HepG2 (cell line): ENCODE data around the gene SNX21. TPM values are rescaled to one million over a fixed set of nuclear protein-coding genes. Genes with fewer than 3 reads are reported as not detected.

Experiments used
- BCL6 ChIP-seq: IDR thresholded peaks from 2 replicates; pipeline ENCODE4 v1.6.1; 2016; ENCODE audit warnings: missing genetic modification reagents, missing compliant biosample characterization
- ELF1 ChIP-seq: sonication (generic); formaldehyde crosslinking; IDR thresholded peaks from 2 replicates; pipeline ENCODE4 v1.4.0; 2020; ENCODE audit warnings: missing genetic modification reagents
- ETS1 ChIP-seq: sonication (generic); formaldehyde crosslinking; IDR thresholded peaks from 2 replicates; pipeline ENCODE4 v1.4.0; 2020; ENCODE audit warnings: missing genetic modification reagents
- GABPA ChIP-seq, 2 experiments: IDR thresholded peaks; 2 replicates each; pipeline ENCODE4 v1.6.1; 2011 to 2016; ENCODE audit warnings: low read depth in 2 of 2, low read length in 1 of 2, missing biosample characterization in 1 of 2, missing genetic modification characterization in 1 of 2
- GLI4 ChIP-seq: sonication (generic); formaldehyde crosslinking; IDR thresholded peaks from 2 replicates; pipeline ENCODE4 v1.5.1; 2020; ENCODE audit warnings: missing genetic modification reagents, mild to moderate bottlenecking, moderate library complexity, borderline replicate concordance
- KAT7 ChIP-seq: IDR thresholded peaks from 2 replicates; pipeline ENCODE4 v1.6.1; 2018; ENCODE audit warnings: borderline replicate concordance, missing compliant biosample characterization
- KDM5A ChIP-seq: fragments of 200-600 bp; sonication (generic); IDR thresholded peaks from 2 replicates; pipeline ENCODE4 v1.7.0; 2018; ENCODE audit warnings: antibody characterized with exemption, mild to moderate bottlenecking, low read length, borderline replicate concordance
- POLR2AphosphoS2 ChIP-seq: IDR thresholded peaks from 2 replicates; pipeline ENCODE4 v1.6.1; 2011; ENCODE audit warnings: low read depth, low read length, improper control_type of control experiment
- PRDM4 ChIP-seq: sonication (generic); formaldehyde crosslinking; IDR thresholded peaks from 2 replicates; pipeline ENCODE4 v1.9.0; 2021; ENCODE audit warnings: missing genetic modification reagents, borderline replicate concordance
- RXRA ChIP-seq: sonication (generic); formaldehyde crosslinking; IDR thresholded peaks from 2 replicates; pipeline ENCODE4 v1.5.1; 2020; ENCODE audit warnings: missing genetic modification reagents
- SRY ChIP-seq: sonication (generic); formaldehyde crosslinking; IDR thresholded peaks from 2 replicates; pipeline ENCODE4 v1.8.0; 2022; ENCODE audit warnings: mild to moderate bottlenecking, missing genetic modification reagents
- TBP ChIP-seq: sonication (generic); formaldehyde crosslinking; IDR thresholded peaks from 2 replicates; pipeline ENCODE4 v1.5.0; 2020; ENCODE audit warnings: missing genetic modification reagents
- TCF7 ChIP-seq: sonication (generic); IDR thresholded peaks from 2 replicates; pipeline ENCODE4 v1.6.1; 2016; ENCODE audit warnings: antibody characterized with exemption, low read depth
- ZNF10 ChIP-seq: sonication (generic); formaldehyde crosslinking; IDR thresholded peaks from 2 replicates; pipeline ENCODE4 v1.4.0; 2020; ENCODE audit warnings: mild to moderate bottlenecking, low read depth, missing genetic modification reagents, borderline replicate concordance
- ZNF354B ChIP-seq: sonication (generic); formaldehyde crosslinking; IDR thresholded peaks from 2 replicates; pipeline ENCODE4 v1.8.0; 2022; ENCODE audit warnings: mild to moderate bottlenecking, missing genetic modification reagents
- ZNF570 ChIP-seq: sonication (generic); formaldehyde crosslinking; IDR thresholded peaks from 2 replicates; pipeline ENCODE4 v1.4.0; 2020; ENCODE audit warnings: mild to moderate bottlenecking, missing genetic modification reagents, borderline replicate concordance
- ZNF660 ChIP-seq: sonication (generic); formaldehyde crosslinking; IDR thresholded peaks from 2 replicates; pipeline ENCODE4 v1.5.1; 2020; ENCODE audit warnings: mild to moderate bottlenecking, low read depth, missing genetic modification reagents, borderline replicate concordance
- ZNF775 ChIP-seq: sonication (generic); formaldehyde crosslinking; IDR thresholded peaks from 2 replicates; pipeline ENCODE4 v1.4.0; 2020; ENCODE audit warnings: missing genetic modification reagents, mild to moderate bottlenecking, moderate library complexity, borderline replicate concordance
- ZNF781 ChIP-seq: sonication (generic); formaldehyde crosslinking; IDR thresholded peaks from 2 replicates; pipeline ENCODE4 v1.5.1; 2020; ENCODE audit warnings: borderline replicate concordance, mild to moderate bottlenecking, missing genetic modification reagents; ENCODE audit errors: not compliant biosample characterization
- ZNF83 ChIP-seq: sonication (generic); formaldehyde crosslinking; IDR thresholded peaks from 2 replicates; pipeline ENCODE4 v1.4.0; 2020; ENCODE audit warnings: missing genetic modification reagents, mild to moderate bottlenecking, borderline replicate concordance
- polyA plus RNA-seq, 8 experiments: library from polyadenylated mRNA; depleted of rRNA in 3 of 8; stranded (reverse) in 7 of 8; unstranded in 1 of 8; fragments of >200 nt; fragmentation: Illumina TruSeq in 4 of 8; extraction: Trizol in 4 of 8; gene quantifications; 2 replicates each; pipeline versions ENCODE4 v1.2.1 to v1.2.3, GENCODE V29; 2011 to 2016; ENCODE audit warnings: low read depth in 4 of 8, missing spikeins in 1 of 8, mixed read lengths in 1 of 8; ENCODE audit not compliant: insufficient read depth in 1 of 8
- total RNA-seq, 5 experiments: library from RNA; depleted of rRNA; stranded (reverse); fragments of >200 nt; fragmentation: Illumina TruSeq; extraction: Trizol; gene quantifications; 2 replicates each; pipeline ENCODE4 v1.2.3, GENCODE V29; 2016; ENCODE audit warnings: low read depth in 1 of 5
- TF ChIP-seq, protein P1 (sequence below): sonication (generic); formaldehyde crosslinking; IDR thresholded peaks from 2 replicates; pipeline ENCODE4 v1.5.0; 2020; ENCODE audit warnings: missing genetic modification reagents, mild to moderate bottlenecking, borderline replicate concordance
- TF ChIP-seq, protein P2 (sequence below): IDR thresholded peaks from 2 replicates; pipeline ENCODE4 v1.6.1; 2016; ENCODE audit warnings: missing genetic modification reagents, missing compliant biosample characterization
- TF ChIP-seq, protein P3 (sequence below): conservative IDR thresholded peaks from 2 replicates; pipeline ENCODE4 v1.6.1; 2018; ENCODE audit warnings: missing genetic modification reagents

The SNX21 gene
- total and polyA plus RNA-seq, 2 of the 13 experiments (the other 11 are each of a cell fraction or from before 2014, with no cell fraction given) = 7.7 to 12.8 TPM

- TF ChIP-seq, protein P1, sequence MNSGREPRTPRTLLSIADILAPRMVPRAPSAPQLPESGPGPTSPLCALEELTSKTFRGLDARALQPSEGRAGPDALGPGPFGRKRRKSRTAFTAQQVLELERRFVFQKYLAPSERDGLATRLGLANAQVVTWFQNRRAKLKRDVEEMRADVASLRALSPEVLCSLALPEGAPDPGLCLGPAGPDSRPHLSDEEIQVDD (CRISPR knock-in tag) = no peak; the same call in 1 of the 2 replicates
- TF ChIP-seq ETS1 = peak; percentile 73; the same call in 1 of the 2 replicates
- TF ChIP-seq ZNF10 (CRISPR knock-in tag) = no peak
- no peak for TF ChIP-seq TBP (CRISPR knock-in tag)
- peak; percentile 55; the same call in 1 of the 2 replicates for TF ChIP-seq BCL6 (CRISPR knock-in tag)
- TF ChIP-seq TCF7 = no peak
- no peak for TF ChIP-seq ZNF660 (CRISPR knock-in tag)
- TF ChIP-seq PRDM4 (CRISPR knock-in tag) = peak; percentile 40; the same call in 1 of the 2 replicates
- TF ChIP-seq KAT7 = peak; percentile 72; the same call in 1 of the 2 replicates
- peak; percentile 89; the same call in 1 of the 2 replicates for TF ChIP-seq ZNF83
- peak; percentile 90; the same call in 1 of the 2 replicates for TF ChIP-seq GLI4 (CRISPR knock-in tag)
- TF ChIP-seq, protein P2, sequence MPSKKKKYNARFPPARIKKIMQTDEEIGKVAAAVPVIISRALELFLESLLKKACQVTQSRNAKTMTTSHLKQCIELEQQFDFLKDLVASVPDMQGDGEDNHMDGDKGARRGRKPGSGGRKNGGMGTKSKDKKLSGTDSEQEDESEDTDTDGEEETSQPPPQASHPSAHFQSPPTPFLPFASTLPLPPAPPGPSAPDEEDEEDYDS = peak; percentile 79
- peak; percentile 49 for TF ChIP-seq ELF1
- peak; percentile 18 for TF ChIP-seq ZNF781 (CRISPR knock-in tag)
- TF ChIP-seq ZNF354B (CRISPR knock-in tag) = peak; percentile 96
- peak; percentile 95 for TF ChIP-seq SRY (CRISPR knock-in tag)
- no peak for TF ChIP-seq KDM5A
- TF ChIP-seq ZNF775 (CRISPR knock-in tag) = no peak
- TF ChIP-seq ZNF570 (CRISPR knock-in tag) = peak; percentile 1; the same call in 1 of the 2 replicates
- TF ChIP-seq POLR2AphosphoS2 = no peak
- TF ChIP-seq, protein P3, sequence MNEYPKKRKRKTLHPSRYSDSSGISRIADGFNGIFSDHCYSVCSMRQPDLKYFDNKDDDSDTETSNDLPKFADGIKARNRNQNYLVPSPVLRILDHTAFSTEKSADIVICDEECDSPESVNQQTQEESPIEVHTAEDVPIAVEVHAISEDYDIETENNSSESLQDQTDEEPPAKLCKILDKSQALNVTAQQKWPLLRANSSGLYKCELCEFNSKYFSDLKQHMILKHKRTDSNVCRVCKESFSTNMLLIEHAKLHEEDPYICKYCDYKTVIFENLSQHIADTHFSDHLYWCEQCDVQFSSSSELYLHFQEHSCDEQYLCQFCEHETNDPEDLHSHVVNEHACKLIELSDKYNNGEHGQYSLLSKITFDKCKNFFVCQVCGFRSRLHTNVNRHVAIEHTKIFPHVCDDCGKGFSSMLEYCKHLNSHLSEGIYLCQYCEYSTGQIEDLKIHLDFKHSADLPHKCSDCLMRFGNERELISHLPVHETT (CRISPR knock-in tag) = no peak
- TF ChIP-seq RXRA (CRISPR knock-in tag) = peak; percentile 6; the same call in 1 of the 2 replicates
- no peak for TF ChIP-seq GABPA (IDR thresholded peaks at IDR 0.05; ENCODE audit: low read depth, low read length)
- TF ChIP-seq GABPA (CRISPR knock-in tag; IDR thresholded peaks at IDR 0.05; ENCODE audit: low read depth) = no peak
These were observed 56.7 kb downstream of the SNX21 start (continued) for GRCh38 chr20:45890077-45890984.
